HUDEP-2 (cell line): ENCODE measurements around the gene FKRP.
"Not testable (repeated sequence)": the region's sequence is repeated elsewhere in the genome, so short reads cannot be mapped to it uniquely, and the experiment has no call there.

Experiments
- DNase-seq, 76 experiments: peaks; one replicate each; lab custom pipeline; 2025; ENCODE audit not compliant: unreplicated experiment in 76 of 76; lab: John Stamatoyannopoulos, UW

Gene FKRP, protein sequence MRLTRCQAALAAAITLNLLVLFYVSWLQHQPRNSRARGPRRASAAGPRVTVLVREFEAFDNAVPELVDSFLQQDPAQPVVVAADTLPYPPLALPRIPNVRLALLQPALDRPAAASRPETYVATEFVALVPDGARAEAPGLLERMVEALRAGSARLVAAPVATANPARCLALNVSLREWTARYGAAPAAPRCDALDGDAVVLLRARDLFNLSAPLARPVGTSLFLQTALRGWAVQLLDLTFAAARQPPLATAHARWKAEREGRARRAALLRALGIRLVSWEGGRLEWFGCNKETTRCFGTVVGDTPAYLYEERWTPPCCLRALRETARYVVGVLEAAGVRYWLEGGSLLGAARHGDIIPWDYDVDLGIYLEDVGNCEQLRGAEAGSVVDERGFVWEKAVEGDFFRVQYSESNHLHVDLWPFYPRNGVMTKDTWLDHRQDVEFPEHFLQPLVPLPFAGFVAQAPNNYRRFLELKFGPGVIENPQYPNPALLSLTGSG

DNA sequence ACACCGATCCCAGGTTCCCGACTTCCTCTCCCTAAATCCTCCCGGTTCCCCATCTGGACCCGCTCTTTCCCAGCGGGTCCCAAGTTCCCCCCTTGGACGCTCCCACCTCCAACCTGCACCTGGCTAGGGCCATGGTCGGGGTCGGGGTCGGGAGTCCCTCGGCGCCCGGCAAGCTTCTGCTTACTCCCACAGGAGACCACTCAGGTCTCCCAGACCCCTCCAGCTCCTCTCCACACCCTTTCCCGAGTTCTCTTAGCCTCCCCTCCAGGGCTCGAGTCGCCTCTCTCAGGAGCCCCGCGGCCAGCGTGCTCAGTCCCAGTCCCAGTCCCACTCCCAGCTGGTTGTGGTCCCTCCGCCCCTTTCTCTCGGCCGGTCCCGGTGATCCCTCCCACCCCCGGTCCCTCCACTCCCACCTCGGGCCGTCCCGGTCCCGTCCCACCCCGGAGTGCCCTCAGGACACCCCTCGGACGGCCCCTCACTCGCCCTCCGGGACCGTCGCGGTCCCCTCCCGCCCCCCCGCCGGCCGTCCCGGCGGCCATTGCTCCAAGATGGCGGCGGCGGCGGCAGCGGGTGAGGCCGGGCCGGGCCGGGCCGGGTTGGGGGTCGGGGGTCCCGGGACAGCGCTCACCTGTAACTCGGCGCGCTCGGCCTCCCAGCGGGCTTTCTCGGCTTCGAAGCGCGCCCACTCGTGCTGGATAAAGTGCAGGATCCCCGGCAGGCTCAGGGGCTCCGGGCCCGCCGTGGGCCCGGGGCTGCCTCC is at the start of gene FKRP:
TSS of gene FKRP (plus strand) at position 537 of the 760 bp plus-strand sequence. CDS start 9,394 bp downstream, outside the sequence.
- DNase-seq: peak in 11 of 76 experiments; percentile 9 to 54 (median 31)

DNA sequence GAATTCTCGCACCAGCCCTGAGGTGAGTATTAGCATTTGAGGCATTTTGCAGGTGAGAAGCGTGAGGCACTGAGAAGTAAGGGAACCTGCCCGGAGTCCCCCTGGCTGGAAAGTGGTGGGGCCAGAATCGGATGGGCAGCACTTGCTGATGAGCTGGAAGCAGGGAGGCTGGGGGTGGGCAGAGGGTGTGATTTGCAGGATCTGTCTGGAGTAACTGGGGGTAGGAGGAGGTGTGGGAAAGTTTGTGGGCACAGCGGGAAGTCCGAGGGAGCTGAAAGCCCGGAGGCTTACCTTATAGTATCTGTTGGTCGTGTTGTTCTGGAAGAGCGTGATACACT is 49.0 kb upstream of the FKRP start:
- no peak for DNase-seq

DNA sequence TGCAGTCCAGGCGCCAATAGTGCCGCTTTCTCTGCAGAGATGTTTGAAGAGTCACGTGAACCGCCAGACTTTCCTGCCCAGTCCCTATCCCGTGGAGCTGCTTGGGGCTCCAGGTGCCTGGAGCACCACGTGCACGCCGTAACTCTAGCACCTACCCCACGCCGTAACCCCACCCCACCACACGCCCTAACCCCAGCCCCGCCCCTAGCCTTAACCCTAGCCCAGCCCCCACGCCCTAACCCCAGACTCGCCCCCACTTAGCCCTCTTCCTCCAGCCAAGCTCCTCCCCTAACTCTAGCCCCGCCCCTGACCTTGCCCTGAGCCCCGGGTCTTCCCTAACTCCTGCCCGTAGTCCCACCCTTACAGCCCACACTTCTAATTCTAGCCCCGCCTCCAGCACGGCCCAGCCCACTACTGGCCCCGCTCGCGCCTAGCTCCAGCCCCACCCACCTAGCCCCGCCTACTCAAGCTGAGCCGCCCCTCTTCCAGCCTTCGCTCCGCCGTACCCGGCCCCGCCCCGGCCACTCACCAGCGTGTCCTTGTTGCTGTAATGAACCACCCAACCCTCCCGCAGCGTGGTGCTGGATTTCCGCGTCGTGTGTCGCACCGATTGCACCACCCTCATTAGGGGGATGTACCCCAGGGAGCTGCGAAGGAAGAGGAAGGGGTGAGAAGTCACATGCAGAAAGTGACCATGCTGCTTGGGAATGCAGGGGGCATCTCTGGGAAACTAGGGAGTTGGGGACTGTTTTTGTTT is 48.5 kb upstream of the FKRP start:
- peak in 75 of 76 experiments; percentile 32 to 100 (median 97) for DNase-seq

DNA sequence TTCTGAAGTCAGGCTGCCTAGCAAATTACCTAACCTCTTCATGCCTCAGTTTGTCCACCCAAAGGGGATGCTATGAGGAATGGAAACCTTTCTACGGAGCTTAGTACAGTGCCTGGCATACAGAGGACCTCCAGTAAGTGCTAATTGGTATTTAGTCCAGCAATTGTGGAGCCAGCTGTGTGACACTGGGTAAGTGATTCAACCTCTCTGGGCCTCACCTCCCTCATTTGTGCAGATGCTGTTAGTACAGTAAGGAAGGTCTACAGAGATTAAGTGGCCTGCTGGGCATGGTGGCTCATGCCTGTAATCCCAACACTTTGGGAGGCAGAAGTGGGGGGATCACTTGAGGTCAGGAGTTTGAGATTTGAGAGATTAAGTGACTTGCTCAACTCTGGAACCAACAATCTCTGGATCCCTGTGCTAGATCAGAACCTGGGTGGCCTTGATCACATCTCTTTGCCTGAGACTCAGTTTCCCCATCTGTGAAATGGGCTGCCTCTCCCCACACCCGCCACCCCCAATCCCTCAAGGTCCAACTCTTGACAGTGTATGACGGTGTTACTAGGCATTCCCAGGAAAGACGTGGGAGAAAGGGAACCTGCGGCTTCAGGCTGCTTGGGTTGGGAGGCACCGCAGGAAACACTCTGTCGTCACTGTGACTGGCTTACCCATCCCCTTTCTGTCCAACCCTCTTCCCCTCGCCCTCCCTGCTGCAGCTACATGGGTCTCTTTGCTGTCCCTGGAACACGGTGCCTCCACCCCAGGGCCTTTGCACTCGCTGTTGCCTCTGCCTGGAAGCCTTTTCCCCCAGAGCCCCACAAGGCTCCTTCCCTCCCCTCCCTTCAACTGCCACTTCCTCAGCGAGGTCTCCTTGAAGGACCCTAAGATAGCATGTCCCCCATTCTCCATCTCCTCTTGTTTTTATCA is 47.2 kb upstream of the FKRP start:
- DNase-seq: no peak

DNA sequence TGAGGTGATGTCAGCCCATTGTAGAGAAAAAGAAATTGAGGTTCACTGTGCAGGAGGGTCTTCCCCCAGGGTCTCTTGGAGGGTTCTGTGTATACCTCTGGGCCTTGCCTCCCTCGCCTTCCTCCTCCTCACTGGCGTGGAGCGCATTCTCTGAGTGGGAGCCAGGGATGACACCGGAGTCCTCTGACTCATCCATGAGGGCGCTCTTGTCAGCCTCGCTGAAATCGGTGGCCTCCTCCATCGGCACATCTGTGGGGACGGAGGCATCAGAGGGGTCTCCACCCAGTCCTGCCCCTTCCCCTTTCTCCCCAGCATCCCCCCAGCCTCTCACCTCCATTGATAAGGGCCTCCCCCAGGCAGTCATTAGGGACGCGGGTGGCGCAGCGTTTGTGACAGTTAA is 45.2 kb upstream of the FKRP start:
- no peak for DNase-seq

DNA sequence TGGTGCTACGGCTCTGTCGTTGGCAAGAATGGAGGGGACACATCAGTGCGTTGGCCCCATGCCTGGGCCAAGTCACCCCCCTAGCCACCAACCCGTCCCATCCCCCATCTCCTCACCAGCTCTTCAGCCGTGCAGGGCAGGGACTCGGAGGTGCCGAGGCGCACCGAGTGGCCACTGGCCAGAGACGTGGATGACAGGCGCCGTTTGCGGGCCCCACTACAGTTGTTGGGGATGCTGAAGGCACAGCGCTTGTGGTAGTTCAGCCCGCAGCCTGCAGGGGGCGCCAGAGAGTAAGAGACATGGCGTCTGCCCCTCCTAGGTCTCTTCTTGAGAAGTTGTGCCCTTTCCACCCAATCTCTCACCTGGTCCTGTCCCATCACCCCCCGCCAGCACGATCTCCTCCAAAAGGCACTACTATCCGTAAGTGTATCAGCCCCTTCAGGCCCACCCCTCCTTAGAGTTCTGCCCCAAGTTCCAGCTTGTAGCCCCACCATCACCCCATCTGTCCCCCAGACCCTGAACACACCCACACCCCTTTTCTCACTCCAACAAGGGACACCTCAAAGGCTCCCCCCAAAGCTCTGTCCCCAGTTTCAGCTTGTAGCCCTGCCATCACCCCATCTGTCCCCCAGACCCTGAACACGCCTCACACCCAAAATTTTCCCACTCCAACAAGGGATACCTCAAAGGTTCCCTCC is 41.3 kb upstream of the FKRP start:
- peak in 70 of 76 experiments; percentile 18 to 98 (median 72) for DNase-seq

DNA sequence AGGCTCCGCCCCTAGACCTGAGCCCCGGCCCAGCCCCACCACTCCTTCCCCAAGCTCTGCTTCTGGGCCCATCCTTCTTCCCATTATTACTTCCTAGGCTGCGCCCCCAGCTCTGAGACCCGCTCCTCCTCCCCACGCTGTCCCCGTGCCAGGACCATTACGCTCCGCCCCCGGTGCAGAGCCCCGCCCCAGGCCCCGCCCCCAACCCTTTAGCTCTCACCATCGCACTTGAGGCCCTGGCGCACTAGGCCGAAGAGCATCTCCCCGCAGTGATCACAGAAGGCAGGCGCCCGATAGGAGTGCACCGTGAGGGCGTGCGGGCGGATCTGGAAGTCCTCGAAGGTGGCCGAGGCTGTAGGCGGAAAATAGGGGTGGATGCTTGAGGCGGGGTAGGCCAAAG is 35.2 kb upstream of the FKRP start:
- DNase-seq: no peak

DNA sequence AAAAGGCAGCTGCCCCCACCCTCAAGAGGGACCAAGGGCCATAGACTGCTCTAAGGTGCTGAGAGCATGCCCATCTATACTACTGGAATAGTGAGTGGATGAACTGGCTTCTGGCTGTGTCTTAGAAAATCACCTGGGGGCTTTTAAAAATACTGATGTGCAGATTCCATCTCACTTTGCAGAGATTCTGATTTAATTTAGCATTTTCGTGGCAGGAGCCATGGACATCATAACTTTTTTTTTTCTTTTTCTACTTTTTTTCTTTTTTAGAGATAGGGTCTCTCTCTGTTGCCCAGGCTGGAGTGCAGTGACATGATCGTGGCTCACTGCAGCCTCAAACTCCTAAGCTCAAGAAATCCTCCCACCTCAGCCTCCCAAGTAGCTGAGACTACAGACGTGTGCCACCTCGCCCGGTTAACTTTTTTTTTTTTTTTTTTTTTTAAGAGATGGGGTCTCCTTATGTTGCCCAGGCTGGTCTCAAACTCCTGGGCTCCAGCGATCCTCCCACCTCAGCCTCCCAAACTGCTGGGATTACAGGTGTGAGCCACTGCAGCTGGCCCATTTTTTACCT is 33.0 kb upstream of the FKRP start:
- DNase-seq: not testable (repeated sequence)

DNA sequence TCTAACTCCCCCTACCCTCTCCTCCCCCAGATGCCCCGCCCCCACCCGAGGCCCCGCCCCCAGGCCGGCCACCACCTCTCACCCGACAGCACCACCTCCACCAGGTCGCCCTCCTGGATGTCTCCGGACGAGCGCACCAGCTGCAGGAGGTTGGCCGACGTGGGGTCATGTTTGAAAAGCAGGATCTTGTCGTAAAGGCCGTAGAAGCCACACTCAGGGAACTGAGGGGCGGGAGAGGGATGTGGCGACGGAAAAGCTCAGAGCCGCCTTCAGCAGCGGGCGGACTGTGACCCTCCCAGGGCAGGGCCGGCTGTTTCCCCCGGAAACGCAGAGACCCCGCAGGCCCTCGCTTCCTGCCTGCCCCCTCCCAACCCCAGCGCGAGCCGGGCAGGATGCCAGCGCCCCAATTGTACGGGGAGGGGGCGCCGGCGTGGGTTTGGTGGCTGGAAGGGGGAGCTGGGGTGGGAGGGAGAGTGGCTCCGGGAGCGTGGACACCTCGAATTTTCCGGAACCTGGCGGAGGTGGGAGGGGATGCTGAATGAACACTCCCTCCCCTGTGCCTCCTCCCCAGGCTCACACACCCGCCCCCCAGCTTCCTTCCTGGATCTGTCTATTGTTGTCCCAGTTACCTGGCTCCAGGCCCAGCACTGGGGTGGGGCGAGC is 31.9 kb upstream of the FKRP start:
- DNase-seq: peak in 73 of 76 experiments; percentile 30 to 94 (median 77)

DNA sequence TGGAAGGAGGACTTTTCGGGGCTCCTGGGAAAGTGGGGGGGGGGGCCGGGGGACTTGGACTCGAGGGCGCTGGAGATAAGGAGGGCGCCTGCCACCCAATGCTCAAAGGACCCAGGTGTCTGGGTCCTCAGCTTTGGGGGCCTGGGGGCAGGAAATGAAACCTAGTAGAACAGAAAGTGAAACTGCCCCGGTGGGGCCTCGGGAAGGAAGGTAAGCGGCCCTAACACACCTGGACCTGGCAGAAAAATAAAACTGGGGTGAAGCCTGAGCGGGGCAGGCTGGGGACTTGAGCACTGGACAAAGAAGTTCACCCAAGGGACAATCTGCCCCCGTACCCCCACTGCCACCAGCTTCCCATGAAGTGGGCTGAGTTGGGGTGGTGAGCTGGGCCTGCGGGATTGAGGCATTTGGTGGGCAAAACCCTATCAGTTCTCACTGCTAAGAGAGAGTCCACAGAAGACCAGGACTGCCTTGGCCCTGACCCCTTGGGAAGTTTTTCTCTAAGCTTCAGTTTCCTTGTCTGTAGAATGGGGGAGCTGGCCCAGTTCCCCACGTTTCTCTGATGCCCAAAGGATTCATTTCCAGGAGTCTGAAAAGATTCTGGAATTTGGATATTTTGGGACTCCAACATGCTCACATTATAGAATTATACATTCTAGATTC is 31.3 kb upstream of the FKRP start:
- no peak for DNase-seq

DNA sequence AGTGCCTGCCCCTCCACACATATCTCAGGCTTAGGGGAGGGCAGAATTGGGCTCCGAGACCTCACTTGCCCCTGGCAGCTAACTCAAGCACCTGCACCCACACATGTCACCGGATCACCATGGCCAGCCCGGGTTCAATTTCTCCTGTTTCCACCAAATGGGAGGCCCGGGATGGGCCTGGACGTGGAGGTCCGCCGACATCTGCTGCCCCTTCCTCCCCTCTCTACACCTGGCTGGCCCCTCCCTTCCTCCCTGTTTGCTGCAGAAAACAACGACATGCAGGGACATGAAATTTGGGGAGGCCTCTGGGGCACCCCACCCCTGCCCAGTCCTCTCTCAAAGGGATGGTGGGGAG is 30.3 kb upstream of the FKRP start:
- DNase-seq: no peak

DNA sequence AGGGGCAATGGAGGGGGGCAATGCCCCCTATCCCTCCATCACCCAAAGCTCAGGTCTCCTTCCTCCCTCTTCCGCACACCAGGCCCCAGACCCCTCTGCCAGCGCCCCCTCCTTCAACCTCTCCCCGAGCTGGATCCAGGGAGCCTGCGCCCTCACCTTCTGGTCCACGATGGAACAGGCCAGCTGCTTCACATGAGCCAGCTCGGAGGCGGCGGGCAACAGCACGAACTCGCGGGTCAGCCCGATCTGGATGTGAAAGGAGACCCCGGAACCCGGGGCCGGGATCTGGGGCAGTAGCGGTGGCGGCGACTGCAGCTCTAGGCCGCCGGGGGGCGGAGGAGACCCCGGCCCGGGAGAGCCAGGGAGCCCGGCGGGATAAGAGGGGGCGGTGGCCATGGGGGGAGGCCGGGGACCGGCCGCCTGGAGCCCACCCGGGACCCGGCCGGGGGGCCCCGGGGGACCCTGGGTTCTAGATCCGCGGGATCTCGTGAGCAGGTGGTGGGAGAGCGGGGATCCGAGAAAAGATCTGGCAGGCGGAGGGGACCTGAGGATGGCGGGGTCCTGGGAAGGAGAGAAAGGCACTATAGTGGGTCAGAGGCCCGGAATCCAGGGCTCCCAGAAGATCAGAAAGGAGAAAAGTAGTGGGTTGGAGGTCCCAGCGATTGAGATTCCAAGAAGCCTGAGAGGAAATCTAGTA is 29.7 kb upstream of the FKRP start:
- no peak for DNase-seq

DNA sequence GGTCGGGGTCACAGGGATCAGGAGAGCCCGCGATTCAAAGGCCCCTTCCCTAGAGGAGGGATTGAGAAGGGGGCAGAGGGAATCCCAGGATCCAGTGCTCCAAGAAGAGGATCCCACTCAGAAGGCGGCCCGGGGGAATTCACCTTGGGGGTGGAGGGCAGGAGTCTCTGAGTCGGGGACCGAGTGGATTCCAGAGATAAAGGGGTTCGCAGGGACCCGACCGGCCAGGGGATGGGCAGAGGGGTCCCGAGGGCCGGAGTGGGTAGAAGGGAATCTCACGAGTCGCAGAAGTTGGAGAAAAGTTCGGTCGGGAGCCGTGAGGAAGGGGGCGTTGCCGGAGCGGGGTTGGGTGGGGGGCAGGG is 29.2 kb upstream of the FKRP start:
- DNase-seq: no peak

DNA sequence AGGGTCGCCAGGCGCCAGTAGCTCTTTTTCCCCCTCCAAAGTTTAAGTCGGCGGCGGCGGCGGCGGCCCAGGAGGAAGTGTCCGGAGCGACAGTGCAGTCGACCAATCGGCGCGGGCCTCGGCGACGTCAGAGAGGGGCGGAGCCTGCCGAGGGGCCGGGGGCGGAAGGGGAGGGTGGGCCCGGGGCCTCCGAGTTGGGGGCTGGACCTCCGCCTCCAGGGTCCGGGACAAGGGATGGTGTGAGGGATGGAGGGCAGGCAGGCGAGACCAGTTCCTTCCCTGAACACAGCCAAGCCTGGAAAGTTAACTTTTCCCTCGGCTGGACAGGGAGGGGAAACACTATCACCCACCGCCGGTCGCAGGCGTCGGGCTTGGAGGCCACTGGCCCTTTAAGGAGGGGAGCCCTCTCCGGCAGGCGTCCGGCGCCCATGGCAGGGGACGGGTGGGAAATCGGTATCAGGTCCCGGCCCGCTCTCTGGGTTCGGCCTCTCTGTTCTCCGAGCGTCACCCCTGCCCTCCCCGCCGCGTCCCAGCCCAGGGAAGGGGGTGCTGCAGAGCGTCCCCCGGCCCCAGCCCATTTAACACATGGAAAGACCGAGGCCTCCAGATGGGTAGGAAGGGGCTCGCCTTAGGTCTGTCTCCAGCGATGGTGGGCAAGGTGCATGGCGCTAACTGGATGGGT is 28.7 kb upstream of the FKRP start, which contains the start of gene PRKD2:
TSS of gene PRKD2 (minus strand) at position 81 of the 682 bp plus-strand sequence. CDS start 744 bp downstream, outside the sequence.
- DNase-seq: peak in 72 of 76 experiments; percentile 19 to 85 (median 66)

DNA sequence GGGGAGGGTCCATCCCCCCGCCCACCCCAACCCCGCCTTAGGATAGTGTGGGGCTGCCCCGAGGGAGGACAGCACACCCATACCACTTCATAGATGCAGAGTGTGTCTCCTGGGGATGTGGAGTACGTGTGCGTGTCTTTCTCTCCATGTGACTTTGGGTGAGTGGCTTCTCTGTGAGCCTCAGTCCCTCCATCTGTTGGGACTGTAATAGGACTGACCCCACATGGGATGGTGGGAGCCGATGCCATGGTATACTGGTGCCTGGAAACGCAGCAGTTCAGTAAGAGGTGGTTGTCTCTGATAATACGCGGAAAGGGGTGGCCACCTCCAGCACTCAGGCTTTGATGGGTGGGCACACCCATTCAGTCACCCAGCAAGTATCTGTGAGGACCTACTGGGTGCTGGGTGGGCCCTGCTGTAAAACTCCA is 28.1 kb upstream of the FKRP start:
- peak in 37 of 76 experiments; percentile 18 to 86 (median 54) for DNase-seq

DNA sequence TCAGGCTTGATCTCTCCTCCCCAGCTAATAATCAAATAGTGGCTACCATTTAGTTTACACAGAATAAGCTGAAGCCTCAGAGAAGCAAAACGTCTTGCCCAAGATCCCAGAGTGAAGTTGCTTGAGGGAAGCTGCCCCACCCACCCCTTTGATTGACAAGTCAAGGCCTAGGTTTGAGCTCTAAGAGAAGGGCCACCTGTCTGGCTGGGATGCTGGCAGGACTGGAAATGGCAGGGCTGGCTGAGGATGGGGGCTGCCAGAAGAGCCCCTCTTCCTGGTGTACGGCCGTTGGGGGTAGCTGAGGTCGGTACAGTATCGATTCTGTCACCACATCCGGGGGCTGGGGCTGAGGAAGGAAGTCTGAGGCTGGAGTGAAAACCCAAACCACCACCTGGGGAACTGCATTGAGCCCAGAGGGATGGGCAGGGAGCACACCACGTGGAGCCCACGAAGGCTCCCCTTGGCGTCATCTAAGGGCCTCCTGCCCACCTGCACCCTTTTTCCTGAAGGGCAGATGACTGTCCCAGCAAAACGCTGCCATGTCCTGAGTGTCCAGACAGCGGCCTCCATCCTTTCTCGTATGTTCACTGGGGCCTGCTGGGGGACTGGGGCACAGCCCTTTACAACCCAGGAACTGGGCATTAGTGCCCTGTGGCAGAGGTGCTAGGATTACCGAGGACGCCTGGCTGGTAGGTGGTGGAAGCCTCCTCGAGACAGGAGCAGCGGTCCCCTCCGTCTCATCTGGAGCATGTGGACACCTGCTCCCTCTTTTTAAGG is 27.5 kb upstream of the FKRP start:
- DNase-seq: peak in 30 of 76 experiments; percentile 18 to 86 (median 47)
